ENCODE data around the gene RPUSD4.

DNA sequence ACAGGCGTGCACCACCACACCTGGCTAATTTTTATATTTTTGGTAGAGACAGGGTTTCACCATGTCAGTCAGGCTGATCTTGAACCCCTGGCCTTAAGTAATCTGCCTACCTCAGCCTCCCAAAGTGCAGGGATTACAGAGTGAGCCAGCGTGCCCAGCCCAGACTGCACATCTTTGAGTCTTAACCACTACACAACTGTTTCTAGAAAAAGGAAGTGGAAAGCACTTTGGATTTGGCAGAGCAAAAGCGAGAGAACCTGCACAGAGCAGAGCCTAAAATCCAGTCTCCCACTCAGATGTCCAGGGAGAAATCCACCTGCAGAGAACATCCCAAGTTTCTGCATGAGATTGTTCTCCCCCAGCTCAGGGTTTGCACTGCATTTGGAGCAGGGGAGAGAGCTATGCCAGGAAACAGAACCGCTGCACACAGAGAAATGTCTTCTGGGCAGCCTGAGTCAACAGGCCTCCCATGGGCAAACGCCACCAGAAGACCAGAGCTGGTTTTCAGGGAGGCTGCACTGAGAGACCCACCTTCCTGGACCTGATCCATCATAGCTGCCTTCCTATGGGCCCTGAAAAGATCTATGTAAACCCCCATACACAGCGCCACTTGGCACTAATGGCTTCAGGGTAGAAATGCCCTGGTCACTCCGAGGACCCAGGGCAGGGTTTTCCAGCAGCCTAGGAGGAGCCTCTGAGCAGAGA is 54.0 kb downstream of the RPUSD4 start:
- TF ChIP-seq, protein P1, sequence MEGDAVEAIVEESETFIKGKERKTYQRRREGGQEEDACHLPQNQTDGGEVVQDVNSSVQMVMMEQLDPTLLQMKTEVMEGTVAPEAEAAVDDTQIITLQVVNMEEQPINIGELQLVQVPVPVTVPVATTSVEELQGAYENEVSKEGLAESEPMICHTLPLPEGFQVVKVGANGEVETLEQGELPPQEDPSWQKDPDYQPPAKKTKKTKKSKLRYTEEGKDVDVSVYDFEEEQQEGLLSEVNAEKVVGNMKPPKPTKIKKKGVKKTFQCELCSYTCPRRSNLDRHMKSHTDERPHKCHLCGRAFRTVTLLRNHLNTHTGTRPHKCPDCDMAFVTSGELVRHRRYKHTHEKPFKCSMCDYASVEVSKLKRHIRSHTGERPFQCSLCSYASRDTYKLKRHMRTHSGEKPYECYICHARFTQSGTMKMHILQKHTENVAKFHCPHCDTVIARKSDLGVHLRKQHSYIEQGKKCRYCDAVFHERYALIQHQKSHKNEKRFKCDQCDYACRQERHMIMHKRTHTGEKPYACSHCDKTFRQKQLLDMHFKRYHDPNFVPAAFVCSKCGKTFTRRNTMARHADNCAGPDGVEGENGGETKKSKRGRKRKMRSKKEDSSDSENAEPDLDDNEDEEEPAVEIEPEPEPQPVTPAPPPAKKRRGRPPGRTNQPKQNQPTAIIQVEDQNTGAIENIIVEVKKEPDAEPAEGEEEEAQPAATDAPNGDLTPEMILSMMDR (IDR thresholded peaks at IDR 0.05 in 4 of 5, conservative IDR thresholded peaks at IDR 0.05 in 1 of 5) = no peak
- TF ChIP-seq POLR2A (IDR thresholded peaks at IDR 0.05) = no peak

All from gastrocnemius medialis (tissue), 4 donors.